Measurements from ENCODE around the gene COPZ1. TPM values are rescaled to one million over a fixed set of nuclear protein-coding genes. Genes with fewer than 3 reads are reported as not detected.

The COPZ1 gene
- total RNA-seq, 1 donor from 2014 or later, result 89.5 TPM

DNA sequence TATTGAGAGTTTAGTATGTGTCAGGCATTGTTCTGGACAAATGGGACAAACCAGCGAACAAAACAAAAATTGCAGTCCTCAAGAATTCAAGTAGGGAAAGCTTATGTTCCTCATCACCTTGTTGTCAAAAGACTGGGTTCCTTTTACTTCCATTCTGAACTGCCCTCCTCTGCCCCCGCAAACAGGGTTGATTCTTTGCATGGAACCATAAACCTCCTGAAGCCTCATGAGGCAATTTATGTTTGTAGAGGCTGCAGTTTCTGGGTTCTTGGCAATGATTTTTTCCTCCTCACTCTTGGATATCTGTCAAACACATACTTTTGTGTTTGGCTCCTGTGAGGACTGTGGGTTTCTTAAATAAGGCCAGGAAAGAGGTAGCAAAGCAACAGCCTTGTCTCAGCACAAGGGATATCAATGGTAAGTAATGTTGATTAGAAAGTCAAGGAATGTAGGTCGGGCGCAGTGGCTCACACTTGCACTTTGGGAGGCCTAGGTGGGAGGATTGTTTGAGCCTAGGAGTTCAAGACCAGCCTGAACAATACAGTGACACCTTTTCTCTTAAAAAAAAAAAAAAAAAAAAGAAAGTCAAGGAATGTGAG lies 13.9 kb downstream of the COPZ1 start:
- H3K36me3 ChIP-seq (ENCODE audit: control insufficient read depth, insufficient read depth, low read length), result peaks cover 22% of the 10 kb centered on the region
- DNase-seq (ENCODE audit: low read depth), result no peak
- no peak overlapping the region for H3K4me3 ChIP-seq (ENCODE audit: low read depth, low read length)
- no peak for FAIRE-seq
- TF ChIP-seq, protein P1, sequence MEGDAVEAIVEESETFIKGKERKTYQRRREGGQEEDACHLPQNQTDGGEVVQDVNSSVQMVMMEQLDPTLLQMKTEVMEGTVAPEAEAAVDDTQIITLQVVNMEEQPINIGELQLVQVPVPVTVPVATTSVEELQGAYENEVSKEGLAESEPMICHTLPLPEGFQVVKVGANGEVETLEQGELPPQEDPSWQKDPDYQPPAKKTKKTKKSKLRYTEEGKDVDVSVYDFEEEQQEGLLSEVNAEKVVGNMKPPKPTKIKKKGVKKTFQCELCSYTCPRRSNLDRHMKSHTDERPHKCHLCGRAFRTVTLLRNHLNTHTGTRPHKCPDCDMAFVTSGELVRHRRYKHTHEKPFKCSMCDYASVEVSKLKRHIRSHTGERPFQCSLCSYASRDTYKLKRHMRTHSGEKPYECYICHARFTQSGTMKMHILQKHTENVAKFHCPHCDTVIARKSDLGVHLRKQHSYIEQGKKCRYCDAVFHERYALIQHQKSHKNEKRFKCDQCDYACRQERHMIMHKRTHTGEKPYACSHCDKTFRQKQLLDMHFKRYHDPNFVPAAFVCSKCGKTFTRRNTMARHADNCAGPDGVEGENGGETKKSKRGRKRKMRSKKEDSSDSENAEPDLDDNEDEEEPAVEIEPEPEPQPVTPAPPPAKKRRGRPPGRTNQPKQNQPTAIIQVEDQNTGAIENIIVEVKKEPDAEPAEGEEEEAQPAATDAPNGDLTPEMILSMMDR (IDR thresholded peaks at IDR 0.05; ENCODE audit: insufficient read depth, low read length, severe bottlenecking), result no peak
- no peaks in the 10 kb centered on the region for H3K27me3 ChIP-seq (ENCODE audit: control insufficient read depth, insufficient read depth, low read length)

DNA sequence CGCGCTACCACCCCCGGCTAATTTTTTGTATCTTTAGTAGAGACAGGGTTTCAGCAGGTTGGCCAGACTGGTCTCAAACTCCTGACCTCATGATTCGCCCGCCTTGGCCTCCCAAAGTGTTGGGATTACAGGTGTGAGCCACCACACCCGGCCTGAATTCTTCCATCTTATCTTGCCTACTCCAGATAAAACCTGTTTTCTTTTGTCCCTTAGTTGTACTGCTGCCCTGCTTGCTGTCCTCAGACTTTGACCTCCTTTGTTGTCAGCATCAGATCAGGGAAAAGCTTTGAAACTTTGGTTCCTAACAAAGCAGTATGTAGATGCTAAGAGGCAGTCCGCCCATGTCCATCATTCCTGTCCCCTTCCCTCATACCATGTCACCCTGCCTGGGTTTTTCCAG lies 15.9 kb downstream of the COPZ1 start:
- Histone ChIP-seq H3K4me3 (ENCODE audit: low read depth, low read length) (no peak overlapping the region), H3K27me3 (ENCODE audit: control insufficient read depth, insufficient read depth, low read length) (no peaks in the 10 kb centered on the region), H3K36me3 (ENCODE audit: control insufficient read depth, insufficient read depth, low read length) (peaks cover 30% of the 10 kb centered on the region)
- DNase-seq (ENCODE audit: low read depth) (no peak), FAIRE-seq (no peak)
- TF ChIP-seq, protein P1 (IDR thresholded peaks at IDR 0.05; ENCODE audit: insufficient read depth, low read length, severe bottlenecking), result no peak

DNA sequence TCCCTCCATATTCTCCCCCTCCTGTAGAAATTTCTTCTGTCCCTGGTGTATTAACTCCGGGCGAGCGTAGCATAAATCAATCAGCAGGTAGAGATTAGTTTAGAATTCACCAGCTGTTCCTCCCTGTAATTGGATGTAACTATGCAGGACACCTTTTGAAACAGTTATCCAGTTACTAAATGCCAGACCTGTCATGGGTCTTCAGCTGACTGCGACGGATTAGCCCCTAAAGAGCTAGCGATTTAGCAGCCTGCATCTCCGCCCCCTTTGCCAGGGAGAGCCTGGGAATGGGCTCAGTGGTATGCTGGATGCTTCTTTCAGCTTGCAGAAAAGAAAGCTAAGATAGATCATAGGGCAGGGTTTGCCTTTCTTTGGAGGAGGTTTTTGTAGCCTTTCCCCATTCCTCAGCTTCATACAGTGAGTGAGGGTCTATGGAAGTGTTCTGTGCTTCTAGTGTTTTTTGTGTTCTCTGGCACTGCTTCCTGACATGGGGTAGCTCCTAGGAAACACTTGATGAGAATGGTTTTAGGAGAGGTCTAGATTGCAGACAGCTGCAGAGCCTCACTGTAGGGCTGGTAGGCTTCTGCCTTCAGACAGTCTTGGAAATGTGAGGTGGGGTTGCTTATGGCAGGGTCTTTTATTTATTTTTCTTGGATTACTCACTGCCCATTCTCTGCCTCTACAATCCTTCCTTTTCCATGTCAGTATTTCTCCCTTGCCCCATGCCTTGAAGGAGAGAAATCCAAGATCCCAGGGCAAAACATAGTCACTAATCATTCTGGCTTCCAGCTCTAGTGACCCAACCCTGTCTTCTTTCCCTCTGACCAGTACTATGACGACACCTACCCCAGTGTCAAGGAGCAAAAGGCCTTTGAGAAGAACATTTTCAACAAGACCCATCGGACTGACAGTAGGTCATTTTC lies 16.7 kb downstream of the COPZ1 start:
- Histone ChIP-seq H3K36me3 (ENCODE audit: control insufficient read depth, insufficient read depth, low read length) (peaks cover 30% of the 10 kb centered on the region), H3K4me3 (ENCODE audit: low read depth, low read length) (no peak overlapping the region), H3K27me3 (ENCODE audit: control insufficient read depth, insufficient read depth, low read length) (no peaks in the 10 kb centered on the region)
- DNase-seq (ENCODE audit: low read depth) (no peak), FAIRE-seq (no peak)
- TF ChIP-seq, protein P1 (IDR thresholded peaks at IDR 0.05; ENCODE audit: insufficient read depth, low read length, severe bottlenecking), result no peak

DNA sequence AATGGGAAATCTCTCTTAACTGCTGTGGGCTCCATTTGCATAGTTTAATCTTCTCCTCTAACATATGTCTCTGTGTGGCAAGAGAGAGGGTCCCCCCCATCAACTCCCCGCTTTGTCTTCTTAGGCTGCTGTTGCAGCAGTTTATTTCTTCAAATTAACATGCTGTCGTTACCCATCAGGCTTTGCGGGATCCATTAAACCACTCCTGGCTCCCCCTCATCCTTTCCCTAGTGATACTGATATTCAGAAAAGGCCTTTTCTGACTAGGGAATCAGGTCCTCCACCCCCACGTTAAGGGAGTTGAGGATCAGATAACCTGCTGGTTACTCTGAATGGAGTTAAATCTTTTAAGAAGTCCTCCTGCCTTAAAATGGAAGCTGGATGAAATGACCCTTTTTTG lies 24.1 kb downstream of the COPZ1 start:
- FAIRE-seq, result no peak
- no peaks in the 10 kb centered on the region for H3K27me3 ChIP-seq (ENCODE audit: control insufficient read depth, insufficient read depth, low read length)
- H3K4me3 ChIP-seq (ENCODE audit: low read depth, low read length), result no peak overlapping the region
- no peak for DNase-seq (ENCODE audit: low read depth)
- peaks cover 24% of the 10 kb centered on the region for H3K36me3 ChIP-seq (ENCODE audit: control insufficient read depth, insufficient read depth, low read length)
- TF ChIP-seq, protein P1 (IDR thresholded peaks at IDR 0.05; ENCODE audit: insufficient read depth, low read length, severe bottlenecking), result no peak

DNA sequence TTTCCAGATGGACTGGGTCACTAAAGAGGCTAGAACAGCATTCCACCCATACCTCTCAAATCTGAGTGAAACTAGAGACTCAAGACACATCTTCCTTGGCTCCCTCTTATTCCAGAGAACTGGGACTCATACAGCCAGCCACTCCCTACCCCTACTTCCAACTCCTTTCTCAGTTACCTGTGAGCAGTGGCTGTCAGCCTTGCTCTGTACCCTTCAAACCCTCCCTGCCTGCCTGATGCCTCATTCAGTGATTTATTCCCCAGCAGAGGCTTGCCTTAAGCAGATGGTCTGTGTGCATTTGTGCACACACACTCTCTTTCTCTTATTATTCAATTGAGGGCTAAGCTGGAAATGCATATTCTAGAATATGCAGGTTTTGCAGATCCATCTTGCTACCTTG lies 24.7 kb downstream of the COPZ1 start:
- Histone ChIP-seq H3K4me3 (ENCODE audit: low read depth, low read length) (no peak overlapping the region), H3K27me3 (ENCODE audit: control insufficient read depth, insufficient read depth, low read length) (no peaks in the 10 kb centered on the region), H3K36me3 (ENCODE audit: control insufficient read depth, insufficient read depth, low read length) (peaks cover 24% of the 10 kb centered on the region)
- DNase-seq (ENCODE audit: low read depth) (no peak), FAIRE-seq (no peak)
- TF ChIP-seq, protein P1 (IDR thresholded peaks at IDR 0.05; ENCODE audit: insufficient read depth, low read length, severe bottlenecking), result no peak
